IMR-90 (cell line): Measurements from ENCODE around the gene MICU1. TPM values are rescaled to one million over a fixed set of nuclear protein-coding genes. Genes with fewer than 3 reads are reported as not detected.

Experiments
- ATAC-seq: fragments of 200-7000 bp; cut with Tn5 transposase; 2 replicates; pipeline ENCODE4 v1.9.1; 2020; ENCODE audit warnings: low read depth, mild to moderate bottlenecking, moderate library complexity
- BruUV-seq: library from RNA; stranded (reverse); fragments of 400-500 nt; replicated peaks from 2 replicates; lab custom pipeline; 2021; lab: Mats Ljungman, UMichigan
- CTCF ChIA-PET: fragments of 300-600 bp; formaldehyde crosslinking; extraction: SDS; loops from one replicate; lab custom pipeline; 2021; ENCODE audit warnings: antibody characterized with exemption; lab: Yijun Ruan, JAX
- POLR2A ChIA-PET: fragments of 300-600 bp; sonication (Branson Sonifier 250); formaldehyde crosslinking; loops from one replicate; lab custom pipeline; 2022; ENCODE audit warnings: antibody characterized with exemption; ENCODE audit not compliant: unreplicated experiment; lab: Charles Lee
- DNase-seq: peaks from one replicate; pipeline ENCODE4 v3.0.0; 2013
- H2AFZ ChIP-seq: replicated peaks from 2 replicates; pipeline ENCODE3; 2013; ENCODE audit warnings: low read length, mild to moderate bottlenecking; ENCODE audit not compliant: poor library complexity
- H2AK5ac ChIP-seq: 2 replicates; pipeline ENCODE4 v1.6.1; 2013; ENCODE audit warnings: low read depth, low read length, inconsistent platforms
- H2AK9ac ChIP-seq: replicated peaks from 2 replicates; pipeline ENCODE3; 2013; ENCODE audit warnings: mild to moderate bottlenecking, low read depth, low read length, moderate library complexity; ENCODE audit not compliant: poor library complexity
- H2BK120ac ChIP-seq: 2 replicates; pipeline ENCODE4 v1.6.1; 2013; ENCODE audit warnings: low read depth, low read length, inconsistent platforms
- H2BK15ac ChIP-seq: 3 replicates; pipeline ENCODE4 v1.6.1; 2013; ENCODE audit warnings: low read depth, low read length, inconsistent platforms
- H2BK20ac ChIP-seq: 2 replicates; pipeline ENCODE4 v1.6.1; 2013; ENCODE audit warnings: low read depth, mild to moderate bottlenecking, inconsistent platforms, low read length, moderate library complexity
- H2BK5ac ChIP-seq: 2 replicates; pipeline ENCODE4 v1.6.1; 2013; ENCODE audit warnings: mild to moderate bottlenecking, low read depth, low read length, inconsistent platforms; ENCODE audit not compliant: poor library complexity, severe bottlenecking
- H3K14ac ChIP-seq: replicated peaks from 2 replicates; pipeline ENCODE4 v1.6.1; 2013; ENCODE audit warnings: low read depth, low read length, inconsistent platforms
- H3K18ac ChIP-seq: 2 replicates; pipeline ENCODE4 v1.6.1; 2013; ENCODE audit warnings: low read depth, low read length, control low read depth
- H3K23ac ChIP-seq: 2 replicates; pipeline ENCODE4 v1.6.1; 2013; ENCODE audit warnings: low read depth, low read length, inconsistent platforms
- H3K27ac ChIP-seq: 2 replicates; pipeline ENCODE4 v1.5.1; 2013; ENCODE audit warnings: mild to moderate bottlenecking, control low read depth, low read length; ENCODE audit not compliant: insufficient read depth
- H3K27me3 ChIP-seq: 2 replicates; pipeline ENCODE4 v1.6.1; 2013; ENCODE audit warnings: low read length; ENCODE audit not compliant: control insufficient read depth, insufficient read depth
- H3K36me3 ChIP-seq: 2 replicates; pipeline ENCODE4 v1.6.1; 2013; ENCODE audit warnings: low read length, mixed read lengths; ENCODE audit not compliant: control insufficient read depth, insufficient read depth
- H3K4ac ChIP-seq: 2 replicates; pipeline ENCODE4 v1.6.1; 2013; ENCODE audit warnings: low read depth, low read length, inconsistent platforms
- H3K4me1 ChIP-seq: 2 replicates; pipeline ENCODE4 v1.6.1; 2013; ENCODE audit warnings: low read length, mixed read lengths; ENCODE audit not compliant: control insufficient read depth, insufficient read depth
- H3K4me2 ChIP-seq: 2 replicates; pipeline ENCODE4 v1.6.1; 2013; ENCODE audit warnings: low read depth, mild to moderate bottlenecking, control low read depth, low read length, moderate library complexity
- H3K4me3 ChIP-seq: 2 replicates; pipeline ENCODE4 v1.5.1; 2013; ENCODE audit warnings: low read depth, mild to moderate bottlenecking, control low read depth, low read length, moderate library complexity; ENCODE audit not compliant: insufficient read depth
- H3K56ac ChIP-seq: 2 replicates; pipeline ENCODE4 v1.6.1; 2013; ENCODE audit warnings: low read length, inconsistent platforms; ENCODE audit not compliant: insufficient read depth; ENCODE audit errors: extremely low read depth
- H3K79me1 ChIP-seq, 2 experiments: 2 replicates each; pipeline ENCODE4 v1.6.1; 2013; ENCODE audit warnings: low read length in 2 of 2, inconsistent platforms in 1 of 2, low read depth in 1 of 2
- H3K9ac ChIP-seq: 2 replicates; pipeline ENCODE4 v1.6.1; 2013; ENCODE audit warnings: low read depth, low read length, control low read depth
- H3K9me1 ChIP-seq: 2 replicates; pipeline ENCODE4 v1.6.1; 2013; ENCODE audit warnings: low read length, inconsistent platforms; ENCODE audit not compliant: insufficient read depth
- H3K9me3 ChIP-seq: 2 replicates; pipeline ENCODE4 v1.6.1; 2013; ENCODE audit warnings: low read length; ENCODE audit not compliant: control insufficient read depth, insufficient read depth
- H4K20me1 ChIP-seq: 2 replicates; pipeline ENCODE4 v1.6.1; 2013; ENCODE audit warnings: low read length, inconsistent platforms; ENCODE audit not compliant: insufficient read depth
- H4K5ac ChIP-seq: 2 replicates; pipeline ENCODE4 v1.6.1; 2013; ENCODE audit warnings: mild to moderate bottlenecking, low read depth, low read length, control low read depth
- H4K8ac ChIP-seq, 2 experiments: 2 replicates each; pipeline ENCODE4 v1.6.1; 2013; ENCODE audit warnings: low read depth in 2 of 2, low read length in 2 of 2, control low read depth in 1 of 2, inconsistent platforms in 1 of 2
- H4K91ac ChIP-seq: 2 replicates; pipeline ENCODE4 v1.6.1; 2013; ENCODE audit warnings: low read depth, low read length, inconsistent platforms; ENCODE audit not compliant: insufficient read depth
- BHLHE40 ChIP-seq: fragments of 150-350 bp; IDR thresholded peaks from 2 replicates; pipeline ENCODE4 v1.6.1; 2016; ENCODE audit warnings: mild to moderate bottlenecking, low read depth, low read length
- CHD1 ChIP-seq: IDR thresholded peaks from 2 replicates; pipeline ENCODE4 v1.6.1; 2012; ENCODE audit warnings: low read depth, low read length, improper control_type of control experiment
- CTCF ChIP-seq: conservative IDR thresholded peaks from 2 replicates; pipeline ENCODE4 v1.5.1; 2012; ENCODE audit warnings: mild to moderate bottlenecking, low read depth, low read length, improper control_type of control experiment
- ELK1 ChIP-seq: fragments of 150-350 bp; IDR thresholded peaks from 2 replicates; pipeline ENCODE4 v1.6.1; 2016; ENCODE audit warnings: low read depth, mild to moderate bottlenecking, low read length, moderate library complexity, borderline replicate concordance
- FOS ChIP-seq: fragments of 150-350 bp; IDR thresholded peaks from 2 replicates; pipeline ENCODE4 v1.6.1; 2016; ENCODE audit warnings: low read depth, low read length
- MAZ ChIP-seq: IDR thresholded peaks from 2 replicates; pipeline ENCODE4 v1.6.1; 2012; ENCODE audit warnings: low read depth, mild to moderate bottlenecking, low read length, improper control_type of control experiment, moderate library complexity, borderline replicate concordance
- NFE2L2 ChIP-seq: fragments of 150-350 bp; IDR thresholded peaks from 2 replicates; pipeline ENCODE4 v1.6.1; 2016; ENCODE audit warnings: low read depth, mild to moderate bottlenecking, low read length
- RAD21 ChIP-seq: IDR thresholded peaks from 2 replicates; pipeline ENCODE4 v1.6.1; 2012; ENCODE audit warnings: low read length, improper control_type of control experiment
- RFX5 ChIP-seq: IDR thresholded peaks from 2 replicates; pipeline ENCODE4 v1.8.0; 2012; ENCODE audit warnings: low read depth, mild to moderate bottlenecking, low read length, moderate library complexity
- WGBS, 2 experiments: methylation state at CpG; one replicate each; pipeline versions ENCODE4 v1.1.5 to v1.1.7; 2013; ENCODE audit warnings: missing lambda C conversion rate in 2 of 2; ENCODE audit not compliant: insufficient read length in 1 of 2; ENCODE audit errors: extremely low coverage in 2 of 2; 5-methylcytosine and 5-hydroxymethylcytosine counted together
- dilution Hi-C: fragments of 300-500 bp; cut with HindIII; formaldehyde crosslinking; loops from one replicate; pipeline ENCODE4 v1.14.3; 2018; ENCODE audit warnings: low sequenced_read_pairs; ENCODE audit not compliant: unreplicated experiment
- in situ Hi-C: fragments of 300-500 bp; cut with MboI; formaldehyde crosslinking; loops from 3 replicates; pipeline ENCODE4 v1.14.3; 2019; ENCODE audit warnings: low sequenced_read_pairs, inconsistent platforms, mixed read lengths
- intact Hi-C: fragments of 100-400 bp; cut with micrococcal nuclease; formaldehyde crosslinking; loops from 2 replicates; pipeline ENCODE4 v1.10.0; 2022
- polyA plus RNA-seq, 3 experiments: library from polyadenylated mRNA; depleted of rRNA; stranded (reverse); fragments of >200 nt; gene quantifications; 2 replicates each; pipeline ENCODE4 v1.2.3, GENCODE V29; 2012; ENCODE audit warnings: low replicate concordance in 1 of 3
- total RNA-seq: library from RNA; depleted of rRNA; stranded (reverse); fragments of >200 nt; gene quantifications from 2 replicates; pipeline ENCODE4 v1.2.3, GENCODE V29; 2012

Gene MICU1
- total and polyA plus RNA-seq, 2 of the 4 experiments (the other 2 are of a cell fraction) = 43.6 to 44.7 TPM

- Histone ChIP-seq H2BK120ac (no peak overlapping the region), H3K9ac (no peak overlapping the region), H3K36me3 (no peaks in the 10 kb centered on the region), H3K23ac (no peak overlapping the region), H3K9me3 (no peaks in the 10 kb centered on the region), H4K20me1 (no peaks in the 10 kb centered on the region), H2BK15ac (no peak overlapping the region), H3K56ac (no peak overlapping the region), H4K8ac (no peak overlapping the region), H3K4me3 (no peak overlapping the region), H2AK9ac (no peak overlapping the region), H3K4me2 (no peak overlapping the region), H3K79me1 (no peaks in the 10 kb centered on the region), H3K18ac (no peak overlapping the region), H2BK20ac (no peak overlapping the region), H2BK5ac (no peak overlapping the region), H3K4ac (no peak overlapping the region), H4K91ac (no peak overlapping the region), H3K14ac (no peak overlapping the region), H3K4me1 (no peaks in the 10 kb centered on the region), H2AK5ac (no peak overlapping the region), H3K9me1 (no peaks in the 10 kb centered on the region), H4K5ac (no peak overlapping the region), H2AFZ (no peak overlapping the region), H3K27me3 (no peaks in the 10 kb centered on the region), H3K27ac (no peak overlapping the region)
- POLR2A ChIA-PET = no interaction called here
- dilution Hi-C loops (no loop called here), in situ Hi-C loops (no loop called here), intact Hi-C loops (no loop called here)
- no TSS peak for BruUV-seq
- ATAC-seq = no peak
- no peak for DNase-seq
- WGBS, 2 experiments = no CpG with 5 or more reads among the region's 8 CpGs
- CTCF ChIA-PET = no interaction called here
- TF ChIP-seq BHLHE40 (no peak), RAD21 (no peak), CTCF (no peak), ELK1 (no peak), MAZ (no peak), RFX5 (no peak), NFE2L2 (no peak), CHD1 (no peak), FOS (no peak)
Observed at GRCh38 chr10:72517244-72517643, 108.6 kb downstream of the MICU1 start.
